ENCODE results near the gene BCDIN3D. TPM values are rescaled to one million over a fixed set of nuclear protein-coding genes. Genes with fewer than 3 reads are reported as not detected.

Gene BCDIN3D
- total and polyA plus RNA-seq, 10 of the 15 experiments (the other 5 are each of a cell fraction or from before 2014, with no cell fraction given): 3.7 to 7.2 (median 6.4) TPM

DNA sequence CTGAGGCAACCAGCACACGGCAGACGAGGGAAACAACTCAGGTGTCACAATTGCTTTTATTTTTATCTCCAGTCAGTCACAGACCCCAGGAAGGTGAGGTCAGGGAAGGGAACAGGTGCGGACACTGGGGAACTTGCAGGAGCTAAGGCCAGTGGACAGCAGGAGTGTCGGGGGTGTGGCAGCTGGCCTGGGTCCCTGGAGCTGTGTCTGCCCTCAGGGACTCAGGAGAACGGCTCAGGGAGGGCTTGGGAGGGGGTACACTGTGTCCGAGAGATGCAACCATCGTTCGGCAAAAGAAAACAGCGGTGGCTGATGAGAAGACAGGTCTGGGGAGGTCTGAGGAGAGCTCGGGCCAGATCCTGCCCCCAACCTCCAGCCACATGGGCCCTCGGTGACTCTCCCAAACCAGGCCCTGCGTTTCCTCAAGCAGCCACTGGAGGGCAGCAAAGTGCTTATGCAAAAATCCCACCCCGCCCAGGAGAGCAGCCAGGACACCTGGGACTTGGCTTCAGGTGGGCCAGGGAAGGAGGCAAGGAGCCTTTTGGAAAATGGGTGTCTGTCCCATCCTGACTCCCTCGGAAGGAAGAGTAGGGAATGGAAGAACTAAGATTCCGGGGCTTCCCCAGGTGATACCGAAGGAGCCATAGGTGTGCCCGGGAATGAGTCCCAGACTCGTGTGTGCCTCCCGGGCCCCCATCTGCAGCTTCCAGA is 24.1 kb upstream of the BCDIN3D start (continued):
- TF ChIP-seq, protein P1, sequence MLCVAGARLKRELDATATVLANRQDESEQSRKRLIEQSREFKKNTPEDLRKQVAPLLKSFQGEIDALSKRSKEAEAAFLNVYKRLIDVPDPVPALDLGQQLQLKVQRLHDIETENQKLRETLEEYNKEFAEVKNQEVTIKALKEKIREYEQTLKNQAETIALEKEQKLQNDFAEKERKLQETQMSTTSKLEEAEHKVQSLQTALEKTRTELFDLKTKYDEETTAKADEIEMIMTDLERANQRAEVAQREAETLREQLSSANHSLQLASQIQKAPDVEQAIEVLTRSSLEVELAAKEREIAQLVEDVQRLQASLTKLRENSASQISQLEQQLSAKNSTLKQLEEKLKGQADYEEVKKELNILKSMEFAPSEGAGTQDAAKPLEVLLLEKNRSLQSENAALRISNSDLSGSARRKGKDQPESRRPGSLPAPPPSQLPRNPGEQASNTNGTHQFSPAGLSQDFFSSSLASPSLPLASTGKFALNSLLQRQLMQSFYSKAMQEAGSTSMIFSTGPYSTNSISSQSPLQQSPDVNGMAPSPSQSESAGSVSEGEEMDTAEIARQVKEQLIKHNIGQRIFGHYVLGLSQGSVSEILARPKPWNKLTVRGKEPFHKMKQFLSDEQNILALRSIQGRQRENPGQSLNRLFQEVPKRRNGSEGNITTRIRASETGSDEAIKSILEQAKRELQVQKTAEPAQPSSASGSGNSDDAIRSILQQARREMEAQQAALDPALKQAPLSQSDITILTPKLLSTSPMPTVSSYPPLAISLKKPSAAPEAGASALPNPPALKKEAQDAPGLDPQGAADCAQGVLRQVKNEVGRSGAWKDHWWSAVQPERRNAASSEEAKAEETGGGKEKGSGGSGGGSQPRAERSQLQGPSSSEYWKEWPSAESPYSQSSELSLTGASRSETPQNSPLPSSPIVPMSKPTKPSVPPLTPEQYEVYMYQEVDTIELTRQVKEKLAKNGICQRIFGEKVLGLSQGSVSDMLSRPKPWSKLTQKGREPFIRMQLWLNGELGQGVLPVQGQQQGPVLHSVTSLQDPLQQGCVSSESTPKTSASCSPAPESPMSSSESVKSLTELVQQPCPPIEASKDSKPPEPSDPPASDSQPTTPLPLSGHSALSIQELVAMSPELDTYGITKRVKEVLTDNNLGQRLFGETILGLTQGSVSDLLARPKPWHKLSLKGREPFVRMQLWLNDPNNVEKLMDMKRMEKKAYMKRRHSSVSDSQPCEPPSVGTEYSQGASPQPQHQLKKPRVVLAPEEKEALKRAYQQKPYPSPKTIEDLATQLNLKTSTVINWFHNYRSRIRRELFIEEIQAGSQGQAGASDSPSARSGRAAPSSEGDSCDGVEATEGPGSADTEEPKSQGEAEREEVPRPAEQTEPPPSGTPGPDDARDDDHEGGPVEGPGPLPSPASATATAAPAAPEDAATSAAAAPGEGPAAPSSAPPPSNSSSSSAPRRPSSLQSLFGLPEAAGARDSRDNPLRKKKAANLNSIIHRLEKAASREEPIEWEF (IDR thresholded peaks at IDR 0.05; ENCODE audit: insufficient replicate concordance, low read depth, low read length): no peak
- no peak for TF ChIP-seq BRCA1 (IDR thresholded peaks at IDR 0.05; ENCODE audit: low read depth, low read length)

DNA sequence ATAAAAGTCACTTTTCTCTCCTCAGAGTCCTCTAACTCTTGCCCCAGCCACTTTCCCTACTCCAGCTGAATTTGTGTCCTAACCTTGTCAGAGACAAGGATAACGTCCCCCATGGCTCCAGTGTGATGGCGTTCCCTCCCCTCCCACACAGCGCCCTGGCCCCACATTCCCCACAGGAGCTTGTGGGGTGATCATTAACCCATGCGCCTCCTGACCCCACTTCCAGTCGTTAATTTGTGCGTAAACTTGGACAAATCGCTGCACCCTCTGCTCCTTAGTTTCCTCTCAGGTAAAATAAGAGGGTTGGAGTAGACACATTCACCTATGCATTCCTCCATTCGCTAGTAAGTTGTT is 22.9 kb upstream of the BCDIN3D start:
- Histone ChIP-seq H3K27me3 (replicated peaks in 1 of 2; ENCODE audit: control insufficient read depth in 2 of 2, insufficient read depth in 2 of 2, low read length in 1 of 2) (no peaks in the 10 kb centered on the region; a peak in 2 of 4 replicates), H3K4me3 (no peak overlapping the region), H3K4me2 (ENCODE audit: control insufficient read depth, insufficient read depth) (no peak overlapping the region), H4K20me1 (ENCODE audit: control insufficient read depth, insufficient read depth) (0 out of 2 replicates have a peak, but pooled peaks cover 2% of the 10 kb centered on the region), H2AFZ (ENCODE audit: control insufficient read depth, low read depth, low read length) (no peak overlapping the region), H3K9me3 (replicated peaks; ENCODE audit: control insufficient read depth, insufficient read depth, low read length) (no peaks in the 10 kb centered on the region), H3K36me3 (ENCODE audit: control insufficient read depth in 2 of 2, insufficient read depth in 2 of 2, low read length in 1 of 2) (no peaks in the 10 kb centered on the region), H3K27ac (ENCODE audit: control insufficient read depth, insufficient read depth) (no peak overlapping the region), H3K79me2 (ENCODE audit: control insufficient read depth, insufficient read depth, low read length) (no peaks in the 10 kb centered on the region), H3K4me1 (ENCODE audit: control insufficient read depth, insufficient read depth, low read length) (no peaks in the 10 kb centered on the region), H3K9ac (ENCODE audit: control insufficient read depth, insufficient read depth, low read length) (no peak overlapping the region)
- intact Hi-C loops (cut with micrococcal nuclease; ENCODE audit: unreplicated experiment): loop anchor here (5.0 to 10.0 kb wide), 2 partner anchors 189 to 207 kb away; partner anchors contain the start of gene ASIC1
- ChIA-PET POLR2A (no interaction called here), SMC1A (ENCODE audit: uncharacterized antibody, unreplicated experiment) (interaction anchor here (0.9 to 1.4 kb wide), 2 partner anchors 190 to 205 kb away, joined by 4 to 5 read pairs; no protein-coding TSS in a partner anchor), CTCF (interaction anchor here (0.7 to 3.7 kb wide), 8 partner anchors 11 to 173 kb away, joined by 3 to 21 read pairs (median 7); no protein-coding TSS in a partner anchor), RAD21 (ENCODE audit: unreplicated experiment) (no interaction called here)
- FAIRE-seq (no peak), DNase-seq (ENCODE audit: low read depth, low spot score) (no peak), ATAC-seq (no peak)
- no peak for TF ChIP-seq MTA3 (IDR thresholded peaks at IDR 0.05; ENCODE audit: borderline replicate concordance, low read length)
- no peak for TF ChIP-seq SUZ12 (IDR thresholded peaks at IDR 0.05; ENCODE audit: unreplicated experiment)
- TF ChIP-seq YBX1 (IDR thresholded peaks at IDR 0.05): no peak
- TF ChIP-seq POU2F2 (IDR thresholded peaks at IDR 0.05; ENCODE audit: borderline replicate concordance, low read depth, low read length): no peak
- TF ChIP-seq, protein P2, sequence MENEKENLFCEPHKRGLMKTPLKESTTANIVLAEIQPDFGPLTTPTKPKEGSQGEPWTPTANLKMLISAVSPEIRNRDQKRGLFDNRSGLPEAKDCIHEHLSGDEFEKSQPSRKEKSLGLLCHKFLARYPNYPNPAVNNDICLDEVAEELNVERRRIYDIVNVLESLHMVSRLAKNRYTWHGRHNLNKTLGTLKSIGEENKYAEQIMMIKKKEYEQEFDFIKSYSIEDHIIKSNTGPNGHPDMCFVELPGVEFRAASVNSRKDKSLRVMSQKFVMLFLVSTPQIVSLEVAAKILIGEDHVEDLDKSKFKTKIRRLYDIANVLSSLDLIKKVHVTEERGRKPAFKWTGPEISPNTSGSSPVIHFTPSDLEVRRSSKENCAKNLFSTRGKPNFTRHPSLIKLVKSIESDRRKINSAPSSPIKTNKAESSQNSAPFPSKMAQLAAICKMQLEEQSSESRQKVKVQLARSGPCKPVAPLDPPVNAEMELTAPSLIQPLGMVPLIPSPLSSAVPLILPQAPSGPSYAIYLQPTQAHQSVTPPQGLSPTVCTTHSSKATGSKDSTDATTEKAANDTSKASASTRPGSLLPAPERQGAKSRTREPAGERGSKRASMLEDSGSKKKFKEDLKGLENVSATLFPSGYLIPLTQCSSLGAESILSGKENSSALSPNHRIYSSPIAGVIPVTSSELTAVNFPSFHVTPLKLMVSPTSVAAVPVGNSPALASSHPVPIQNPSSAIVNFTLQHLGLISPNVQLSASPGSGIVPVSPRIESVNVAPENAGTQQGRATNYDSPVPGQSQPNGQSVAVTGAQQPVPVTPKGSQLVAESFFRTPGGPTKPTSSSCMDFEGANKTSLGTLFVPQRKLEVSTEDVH (IDR thresholded peaks at IDR 0.05; ENCODE audit: low read depth, partially characterized antibody): no peak
- no peak for TF ChIP-seq MEF2B (IDR thresholded peaks at IDR 0.05; ENCODE audit: partially characterized antibody, poor library complexity, severe bottlenecking)
- no peak for TF ChIP-seq ZNF274 (IDR thresholded peaks at IDR 0.05; ENCODE audit: insufficient read depth, insufficient read length)
- no peak for TF ChIP-seq ESRRA (IDR thresholded peaks at IDR 0.05; ENCODE audit: low read length)
- in situ Hi-C loops (cut with MboI): no loop called here
- BruUV-seq (replicated peaks): no TSS peak
- WGBS (ENCODE audit: insufficient coverage, insufficient replicate concordance, low lambda C conversion rate, missing lambda C conversion rate): 57% methylated on average over 8 of the region's 8 CpGs
